Small intestine (tissue), 7 donors: ENCODE data around the gene EEF1AKMT4. TPM values are rescaled to one million over a fixed set of nuclear protein-coding genes. Genes with fewer than 3 reads are reported as not detected.

Source experiments
- DNase-seq, 2 donors: peaks; one replicate each; pipeline versions ENCODE4 v3.0.0 to v3.0.0-alpha.2; 2013
- FAIRE-seq: peaks from 2 replicates; lab custom pipeline; 2012; peaks lifted over from hg19 to GRCh38; lab: Jason Lieb, UNC
- H3K27ac ChIP-seq, 3 donors: one replicate each; pipeline ENCODE4 v1.5.1; 2013; ENCODE audit warnings: low read length in 2 of 3, mild to moderate bottlenecking in 2 of 3, control low read depth in 1 of 3, inconsistent platforms in 1 of 3, low read depth in 1 of 3, moderate library complexity in 1 of 3
- H3K27me3 ChIP-seq, 3 donors: one replicate each; pipeline ENCODE4 v1.6.1; 2013; ENCODE audit warnings: low read length in 3 of 3, inconsistent platforms in 1 of 3; ENCODE audit not compliant: control insufficient read depth in 3 of 3, insufficient read depth in 3 of 3
- H3K36me3 ChIP-seq, 3 donors: one replicate each; pipeline ENCODE4 v1.6.1; 2013; ENCODE audit warnings: low read length in 3 of 3, inconsistent platforms in 1 of 3, low read depth in 1 of 3, mild to moderate bottlenecking in 1 of 3, moderate library complexity in 1 of 3; ENCODE audit not compliant: control insufficient read depth in 3 of 3, insufficient read depth in 2 of 3
- H3K4me1 ChIP-seq, 3 donors: one replicate each; pipeline ENCODE4 v1.6.1; 2013; ENCODE audit warnings: low read length in 2 of 3, inconsistent platforms in 1 of 3, low read depth in 1 of 3, mild to moderate bottlenecking in 1 of 3, moderate library complexity in 1 of 3; ENCODE audit not compliant: control insufficient read depth in 3 of 3, insufficient read depth in 2 of 3
- H3K4me3 ChIP-seq, 3 donors: one replicate each; pipeline ENCODE4 v1.5.1; 2013; ENCODE audit warnings: low read length in 3 of 3, control low read depth in 1 of 3, inconsistent platforms in 1 of 3, low read depth in 1 of 3, mild to moderate bottlenecking in 1 of 3, moderate library complexity in 1 of 3
- H3K9me3 ChIP-seq, 2 donors: one replicate each; pipeline ENCODE4 v1.6.1; 2013; ENCODE audit warnings: low read depth in 1 of 2, low read length in 1 of 2; ENCODE audit not compliant: control insufficient read depth in 2 of 2, insufficient read depth in 1 of 2
- WGBS, 3 donors: extraction: QIAGEN DNeasy Blood & Tissue Kit; methylation state at CpG; one replicate each; pipeline ENCODE4 v1.1.7; 2013; 5-methylcytosine and 5-hydroxymethylcytosine counted together
- polyA plus RNA-seq, 4 donors: library from polyadenylated mRNA; stranded (reverse) in 3 of 4; unstranded in 1 of 4; fragments of 200-250 nt in 3 of 4; fragments of 120-200 nt in 1 of 4; gene quantifications; one replicate each; pipeline versions ENCODE4 v1.2.1 to v1.2.3, GENCODE V29; 2013
- donor health status: healthy with polysubstance abuse.
- donor health status: control.
- donor health status: control.
- donor health status: Bipolar disorder and iron deficiency.
- donor health status: healthy.

The EEF1AKMT4 gene
- polyA plus RNA-seq, 4 donors: 4.9 to 9.7 (median 8.1) TPM

- no peak for DNase-seq
- Histone ChIP-seq H3K27me3 (peaks cover 0 to 63% (median 27%) of the 10 kb centered on the region in 3 donors), H3K27ac (no peak overlapping the region), H3K4me1 (peaks cover 0 to 5% (median 0%) of the 10 kb centered on the region in 3 donors), H3K36me3 (peaks cover 0 to 2% (median 0%) of the 10 kb centered on the region in 3 donors), H3K9me3 (no peaks in the 10 kb centered on the region), H3K4me3 (no peak overlapping the region)
- 49 to 64% (median 49%) methylated on average over 3 of the region's 3 CpGs for WGBS, 3 donors
- no peak for FAIRE-seq
Observed at GRCh38 chr3:184231671-184232070, 17.8 kb upstream of the EEF1AKMT4 start.

- Histone ChIP-seq H3K9me3 (no peaks in the 10 kb centered on the region), H3K27ac (no peak overlapping the region), H3K27me3 (peaks cover 0 to 54% (median 27%) of the 10 kb centered on the region in 3 donors), H3K36me3 (peaks cover 0 to 2% (median 0%) of the 10 kb centered on the region in 3 donors), H3K4me3 (no peak overlapping the region), H3K4me1 (peaks cover 0 to 5% (median 0%) of the 10 kb centered on the region in 3 donors)
- FAIRE-seq (no peak), DNase-seq (no peak)
- 86 to 88% (median 87%) methylated on average over 21 to 23 of the region's 23 CpGs for WGBS, 3 donors
Observed at GRCh38 chr3:184233127-184233843, 16.2 kb upstream of the EEF1AKMT4 start.

- Histone ChIP-seq H3K27ac (no peak overlapping the region), H3K4me3 (no peak overlapping the region), H3K9me3 (peaks cover 0 to 2% of the 10 kb centered on the region in 2 donors), H3K36me3 (peaks cover 0 to 2% (median 0%) of the 10 kb centered on the region in 3 donors), H3K4me1 (peaks cover 0 to 5% (median 0%) of the 10 kb centered on the region in 3 donors), H3K27me3 (peaks cover 0 to 45% (median 24%) of the 10 kb centered on the region in 3 donors)
- FAIRE-seq (no peak), DNase-seq (no peak)
- WGBS, 3 donors: 30 to 39% (median 33%) methylated on average over 4 of the region's 4 CpGs
Observed at GRCh38 chr3:184234224-184234623, 15.2 kb upstream of the EEF1AKMT4 start.

GRCh38 chr3:184234671-184235380, 14.6 kb upstream of the EEF1AKMT4 start:
- Histone ChIP-seq H3K9me3 (peaks cover 0 to 2% of the 10 kb centered on the region in 2 donors), H3K36me3 (peaks cover 0 to 2% (median 0%) of the 10 kb centered on the region in 3 donors), H3K27me3 (peaks cover 0 to 41% (median 21%) of the 10 kb centered on the region in 3 donors), H3K4me3 (no peak overlapping the region), H3K27ac (no peak overlapping the region), H3K4me1 (peaks cover 0 to 2% (median 0%) of the 10 kb centered on the region in 3 donors)
- 82 to 90% (median 87%) methylated on average over 19 of the region's 19 CpGs for WGBS, 3 donors
- DNase-seq (no peak), FAIRE-seq (no peak)

GRCh38 chr3:184235381-184236032, 14.0 kb upstream of the EEF1AKMT4 start:
- Histone ChIP-seq H3K27ac (no peak overlapping the region), H3K36me3 (peaks cover 0 to 2% (median 0%) of the 10 kb centered on the region in 3 donors), H3K4me3 (no peak overlapping the region), H3K27me3 (peaks cover 0 to 37% (median 17%) of the 10 kb centered on the region in 3 donors), H3K9me3 (peaks cover 0 to 2% of the 10 kb centered on the region in 2 donors), H3K4me1 (no peaks in the 10 kb centered on the region)
- WGBS, 3 donors: 82 to 91% (median 86%) methylated on average over 4 of the region's 4 CpGs
- no peak for DNase-seq
- FAIRE-seq: no peak

GRCh38 chr3:184236033-184236410, 13.4 kb upstream of the EEF1AKMT4 start:
- 67 to 85% (median 82%) methylated on average over 14 of the region's 14 CpGs for whole genome bisulfite sequencing, 3 donors
- peaks cover 0 to 34% (median 14%) of the 10 kb centered on the region in 3 donors for H3K27me3 ChIP-seq
- H3K4me3 ChIP-seq: no peak overlapping the region
- DNase-seq (no peak), FAIRE-seq (no peak)
- H3K9me3 ChIP-seq: peaks cover 0 to 2% of the 10 kb centered on the region in 2 donors
- H3K27ac ChIP-seq: no peak overlapping the region
- H3K4me1 ChIP-seq: no peaks in the 10 kb centered on the region
- H3K36me3 ChIP-seq: peaks cover 0 to 2% (median 0%) of the 10 kb centered on the region in 3 donors

- no peak for FAIRE-seq
- Histone ChIP-seq H3K4me3 (no peak overlapping the region), H3K27me3 (peaks cover 0 to 28% (median 8%) of the 10 kb centered on the region in 3 donors), H3K27ac (no peak overlapping the region), H3K36me3 (peaks cover 0 to 2% (median 0%) of the 10 kb centered on the region in 3 donors), H3K9me3 (peaks cover 0 to 2% of the 10 kb centered on the region in 2 donors), H3K4me1 (no peaks in the 10 kb centered on the region)
- DNase-seq: no peak
- WGBS, 3 donors: 81 to 94% (median 82%) methylated on average over 3 of the region's 3 CpGs
Observed at GRCh38 chr3:184236636-184237035, 12.8 kb upstream of the EEF1AKMT4 start.

- DNase-seq (no peak), FAIRE-seq (no peak)
- Histone ChIP-seq H3K27me3 (peaks cover 0 to 22% (median 3%) of the 10 kb centered on the region in 3 donors), H3K4me1 (peaks cover 0 to 3% (median 0%) of the 10 kb centered on the region in 3 donors), H3K9me3 (peaks cover 0 to 2% of the 10 kb centered on the region in 2 donors), H3K27ac (no peak overlapping the region), H3K36me3 (peaks cover 0 to 5% (median 0%) of the 10 kb centered on the region in 3 donors), H3K4me3 (no peak overlapping the region)
- 79 to 86% (median 83%) methylated on average over 7 of the region's 7 CpGs for WGBS, 3 donors
Observed at GRCh38 chr3:184237211-184237610, 12.3 kb upstream of the EEF1AKMT4 start.
